ENCODE results near the gene PPP4R2. TPM values are rescaled to one million over a fixed set of nuclear protein-coding genes. Genes with fewer than 3 reads are reported as not detected.

PPP4R2 gene
- total and polyA plus RNA-seq, 12 donors: 14.2 to 90.1 (median 56.1) TPM

DNA sequence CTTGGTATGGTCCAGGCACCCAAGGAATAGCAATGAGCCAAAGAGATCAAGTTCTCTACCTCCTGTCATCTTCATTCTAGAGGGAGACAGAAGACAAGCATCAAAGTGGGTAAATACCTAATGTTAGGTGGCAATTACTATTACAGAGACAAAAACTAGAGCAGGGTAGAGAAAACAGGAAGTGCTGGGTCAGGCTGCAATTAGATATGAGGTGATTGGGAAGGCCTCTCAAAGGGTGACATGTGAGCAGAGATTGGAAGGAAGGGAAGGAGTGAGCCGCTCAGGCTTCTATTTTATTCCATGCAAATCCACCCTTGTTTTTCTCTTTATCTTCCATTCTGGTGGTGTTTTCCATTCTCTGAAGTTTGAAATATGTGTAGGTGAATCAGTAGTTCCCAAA is 102.3 kb downstream of the PPP4R2 start:
- Histone ChIP-seq H3K27me3 (no peaks in the 10 kb centered on the region), H3K36me3 (replicated peaks in 1 of 2) (no peaks in the 10 kb centered on the region), H3K9me3 (replicated peaks in 1 of 3) (no peaks in the 10 kb centered on the region), H3K27ac (no peak overlapping the region), H3K4me3 (no peak overlapping the region), H3K4me1 (replicated peaks in 1 of 2) (no peaks in the 10 kb centered on the region)
- TF ChIP-seq, protein P1, sequence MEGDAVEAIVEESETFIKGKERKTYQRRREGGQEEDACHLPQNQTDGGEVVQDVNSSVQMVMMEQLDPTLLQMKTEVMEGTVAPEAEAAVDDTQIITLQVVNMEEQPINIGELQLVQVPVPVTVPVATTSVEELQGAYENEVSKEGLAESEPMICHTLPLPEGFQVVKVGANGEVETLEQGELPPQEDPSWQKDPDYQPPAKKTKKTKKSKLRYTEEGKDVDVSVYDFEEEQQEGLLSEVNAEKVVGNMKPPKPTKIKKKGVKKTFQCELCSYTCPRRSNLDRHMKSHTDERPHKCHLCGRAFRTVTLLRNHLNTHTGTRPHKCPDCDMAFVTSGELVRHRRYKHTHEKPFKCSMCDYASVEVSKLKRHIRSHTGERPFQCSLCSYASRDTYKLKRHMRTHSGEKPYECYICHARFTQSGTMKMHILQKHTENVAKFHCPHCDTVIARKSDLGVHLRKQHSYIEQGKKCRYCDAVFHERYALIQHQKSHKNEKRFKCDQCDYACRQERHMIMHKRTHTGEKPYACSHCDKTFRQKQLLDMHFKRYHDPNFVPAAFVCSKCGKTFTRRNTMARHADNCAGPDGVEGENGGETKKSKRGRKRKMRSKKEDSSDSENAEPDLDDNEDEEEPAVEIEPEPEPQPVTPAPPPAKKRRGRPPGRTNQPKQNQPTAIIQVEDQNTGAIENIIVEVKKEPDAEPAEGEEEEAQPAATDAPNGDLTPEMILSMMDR (IDR thresholded peaks at IDR 0.05): no peak
- no peak for TF ChIP-seq POLR2A (IDR thresholded peaks at IDR 0.05)
- WGBS, 4 donors: 85 to 96% (median 92%) methylated on average over 1 of the region's 1 CpG
- no peak for DNase-seq
- intact Hi-C loops (cut with DNase I): loop anchor here in 1 of 2 donors (2.0 kb wide), 1 partner anchor 332 kb away; no protein-coding TSS in a partner anchor

DNA sequence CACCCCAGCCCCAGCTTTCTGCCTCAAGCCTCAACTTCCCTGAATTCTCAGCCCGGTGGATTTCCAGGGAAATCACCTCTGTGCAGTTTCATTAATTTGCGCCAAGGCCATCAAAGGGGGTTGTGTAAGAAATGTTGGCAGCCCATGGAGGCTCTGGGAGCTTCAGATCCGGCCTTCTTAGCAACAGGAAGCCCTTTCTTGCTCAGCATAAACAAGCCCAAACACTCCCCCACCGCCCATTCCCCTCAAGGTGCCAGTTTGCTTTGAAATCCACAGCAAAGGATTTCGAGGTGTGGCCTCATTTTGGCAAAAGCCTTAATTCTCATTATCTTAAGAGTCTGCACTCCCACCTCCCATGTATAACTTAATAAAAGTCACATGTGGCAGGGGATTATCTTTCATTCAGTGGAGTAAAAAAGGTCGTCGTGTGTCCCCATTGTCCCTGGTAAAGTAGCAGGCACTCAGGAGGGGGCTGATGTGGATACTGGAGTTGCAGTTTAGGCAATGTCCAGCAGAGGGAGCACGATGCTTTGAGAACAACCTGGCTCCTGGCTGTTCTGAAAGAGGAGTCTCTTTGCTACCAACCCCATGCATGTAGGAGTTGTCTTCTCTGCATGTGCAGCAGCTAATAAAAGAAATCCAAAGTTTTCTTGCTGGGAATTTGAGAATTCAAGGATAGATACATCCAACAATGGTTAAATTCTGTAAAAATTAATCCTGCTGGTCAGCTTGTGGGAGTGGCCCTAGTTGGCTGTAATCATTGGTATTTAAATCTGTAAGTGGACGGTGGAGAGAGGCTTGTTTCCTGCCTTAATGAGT is 104.3 kb downstream of the PPP4R2 start:
- TF ChIP-seq, protein P1 (IDR thresholded peaks at IDR 0.05): peak; percentile 89 to 97 (median 92)
- TF ChIP-seq POLR2A (IDR thresholded peaks at IDR 0.05): no peak
- peak; percentile 78 to 96 (median 88) for DNase-seq
- WGBS, 4 donors: 24 to 26% (median 25%) methylated on average over 8 to 9 of the region's 9 CpGs

DNA sequence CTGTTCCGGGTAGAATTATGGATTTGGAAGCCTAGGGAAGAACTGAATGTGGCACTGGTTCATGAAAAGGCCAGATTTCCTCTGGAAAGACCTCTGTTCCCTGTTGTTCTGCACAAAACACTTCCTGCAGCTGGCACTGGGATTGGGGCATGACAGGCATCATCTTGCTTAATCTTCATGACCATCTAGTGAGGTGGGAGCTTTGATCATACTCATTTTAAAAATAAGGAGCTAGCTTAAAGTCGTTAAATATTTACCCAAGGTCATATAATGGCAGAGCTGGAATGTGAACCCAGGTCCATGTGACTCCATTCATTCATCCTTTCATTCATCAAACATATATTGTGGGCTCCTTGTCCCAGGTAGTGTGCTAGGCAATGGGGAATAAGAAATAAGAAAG is 105.3 kb downstream of the PPP4R2 start:
- H3K27me3 ChIP-seq: no peaks in the 10 kb centered on the region
- no peaks in the 10 kb centered on the region for H3K9me3 ChIP-seq (replicated peaks in 1 of 3)
- TF ChIP-seq, protein P1 (IDR thresholded peaks at IDR 0.05): no peak
- TF ChIP-seq POLR2A (IDR thresholded peaks at IDR 0.05): no peak
- 43 to 70% (median 56%) methylated on average over 2 of the region's 2 CpGs for WGBS, 4 donors
- H3K27ac ChIP-seq: no peak overlapping the region
- H3K4me3 ChIP-seq: no peak overlapping the region
- H3K36me3 ChIP-seq (replicated peaks in 1 of 2): no peaks in the 10 kb centered on the region
- intact Hi-C loops (cut with DNase I): loop anchor here (5.0 kb wide), 3 partner anchors 330 to 400 kb away; no protein-coding TSS in a partner anchor
- DNase-seq: no peak
- no peaks in the 10 kb centered on the region for H3K4me1 ChIP-seq (replicated peaks in 1 of 2)

More for the DNA sequence above, 104.3 kb downstream of the PPP4R2 start:
- Histone ChIP-seq H3K9me3 (replicated peaks in 1 of 3) (no peaks in the 10 kb centered on the region), H3K4me3 (no peak overlapping the region), H3K36me3 (replicated peaks in 1 of 2) (no peaks in the 10 kb centered on the region), H3K27ac (no peak overlapping the region), H3K27me3 (no peaks in the 10 kb centered on the region), H3K4me1 (replicated peaks in 1 of 2) (no peaks in the 10 kb centered on the region)
- intact Hi-C loops (cut with DNase I): loop anchor here (5.0 kb wide), 3 partner anchors 331 to 401 kb away; no protein-coding TSS in a partner anchor

DNA sequence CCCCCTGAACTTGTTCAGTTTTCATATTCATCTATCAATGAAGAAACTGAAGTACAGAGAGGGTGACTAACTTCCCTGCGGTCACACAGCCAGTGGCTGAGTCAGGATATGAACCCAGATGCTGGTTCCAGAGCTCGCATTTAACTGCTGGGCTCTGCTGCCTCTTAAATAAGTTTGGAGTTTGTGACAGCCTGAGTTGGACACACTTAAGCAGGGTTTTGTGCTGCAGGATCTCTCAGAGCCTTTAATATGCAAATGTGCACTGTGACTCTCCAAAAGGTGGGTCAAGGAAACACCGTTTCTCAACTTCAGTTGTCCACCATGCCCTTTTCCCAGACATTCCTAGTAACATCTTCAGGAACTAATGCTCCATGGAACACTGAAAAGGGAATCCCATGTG is 110.6 kb downstream of the PPP4R2 start:
- no peaks in the 10 kb centered on the region for H3K36me3 ChIP-seq (replicated peaks in 1 of 2)
- TF ChIP-seq, protein P1 (IDR thresholded peaks at IDR 0.05): no peak
- TF ChIP-seq POLR2A (IDR thresholded peaks at IDR 0.05): no peak
- no peak for DNase-seq
- H3K4me1 ChIP-seq (replicated peaks in 1 of 2): no peaks in the 10 kb centered on the region
- intact Hi-C loops (cut with DNase I): no loop called here
- no peak overlapping the region for H3K27ac ChIP-seq
- no peaks in the 10 kb centered on the region for H3K27me3 ChIP-seq
- 65 to 71% (median 69%) methylated on average over 3 of the region's 3 CpGs for WGBS, 4 donors
- no peaks in the 10 kb centered on the region for H3K9me3 ChIP-seq (replicated peaks in 1 of 3)
- no peak overlapping the region for H3K4me3 ChIP-seq

Measured in adrenal gland (tissue), 12 donors.